ENCODE results near the gene IL2.

Gene IL2

GRCh38 chr4:122456231-122457116 is at the start of gene IL2:
Gene IL2 (minus strand): TSS chr4:122456725. CDS start chr4:122456440, 285 bp downstream.
- no peak for FAIRE-seq

GRCh38 chr4:122503214-122503613 is 46.7 kb upstream of the IL2 start:
- DNase-seq (ENCODE audit: extremely low spot score, insufficient read length, low read depth) = no peak
- no peak for FAIRE-seq

More at GRCh38 chr4:122456231-122457116, at the start of gene IL2:
- no peak for DNase-seq (ENCODE audit: extremely low spot score, insufficient read length, low read depth)

DNA sequence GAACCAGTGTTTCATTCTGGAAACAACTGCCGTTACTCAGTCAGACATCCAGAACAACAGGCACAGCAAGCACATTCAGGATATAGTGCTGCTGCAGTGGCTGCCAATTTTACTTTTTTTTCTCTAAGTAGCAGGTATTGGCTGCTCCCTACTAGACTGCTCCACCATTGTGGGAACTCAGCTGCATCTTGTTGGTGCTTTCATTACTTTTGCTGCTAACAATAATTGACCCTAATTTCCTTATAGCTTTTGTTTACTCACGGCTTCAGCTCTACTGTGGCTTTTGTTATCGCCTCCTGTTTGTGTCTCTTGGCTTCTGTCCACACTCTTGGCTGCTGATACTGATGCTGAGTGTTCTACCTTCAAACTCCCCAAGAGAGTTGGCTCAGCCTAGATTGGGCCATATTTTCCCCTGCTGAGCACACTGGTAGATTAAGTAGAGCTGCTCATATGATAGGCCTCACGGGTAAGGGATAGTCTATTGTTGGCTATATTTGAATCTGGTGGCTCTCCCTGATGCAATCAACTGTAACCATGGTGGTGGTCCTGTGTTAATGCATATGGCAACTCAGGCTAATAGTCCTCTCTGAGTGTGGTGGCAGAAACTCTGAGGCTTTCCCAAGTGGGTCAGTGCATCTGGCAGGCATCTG is 44.5 kb upstream of the IL2 start:
- DNase-seq (ENCODE audit: extremely low spot score, insufficient read length, low read depth) (no peak), FAIRE-seq (no peak)

GRCh38 chr4:122489061-122489460 is 32.5 kb upstream of the IL2 start:
- DNase-seq (ENCODE audit: extremely low spot score, insufficient read length, low read depth) (no peak), FAIRE-seq (no peak)

DNA sequence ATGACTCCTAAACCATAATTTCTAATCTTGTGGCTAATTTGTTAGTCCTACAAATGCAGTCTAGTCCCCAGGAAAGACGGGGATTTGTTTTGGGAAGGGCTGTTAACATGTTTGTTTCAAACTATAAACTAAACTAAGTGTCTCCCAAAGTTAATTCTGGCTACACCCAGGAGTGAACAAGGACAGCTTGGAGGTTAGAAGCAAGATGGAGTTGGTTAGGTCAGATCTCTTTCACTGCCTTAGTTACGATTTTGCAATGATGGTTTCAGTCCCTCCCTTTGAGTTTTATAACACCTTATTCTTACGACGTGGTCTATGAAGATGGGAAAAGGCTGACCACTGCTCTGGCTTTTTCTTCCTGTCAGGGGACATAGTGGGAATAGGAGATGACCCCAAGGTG is 27.0 kb upstream of the IL2 start:
- FAIRE-seq = no peak
- no peak for DNase-seq (ENCODE audit: extremely low spot score, insufficient read length, low read depth)

- DNase-seq (ENCODE audit: extremely low spot score, insufficient read length, low read depth) (no peak), FAIRE-seq (no peak)
Observed at GRCh38 chr4:122481766-122482405, 25.4 kb upstream of the IL2 start.

DNA sequence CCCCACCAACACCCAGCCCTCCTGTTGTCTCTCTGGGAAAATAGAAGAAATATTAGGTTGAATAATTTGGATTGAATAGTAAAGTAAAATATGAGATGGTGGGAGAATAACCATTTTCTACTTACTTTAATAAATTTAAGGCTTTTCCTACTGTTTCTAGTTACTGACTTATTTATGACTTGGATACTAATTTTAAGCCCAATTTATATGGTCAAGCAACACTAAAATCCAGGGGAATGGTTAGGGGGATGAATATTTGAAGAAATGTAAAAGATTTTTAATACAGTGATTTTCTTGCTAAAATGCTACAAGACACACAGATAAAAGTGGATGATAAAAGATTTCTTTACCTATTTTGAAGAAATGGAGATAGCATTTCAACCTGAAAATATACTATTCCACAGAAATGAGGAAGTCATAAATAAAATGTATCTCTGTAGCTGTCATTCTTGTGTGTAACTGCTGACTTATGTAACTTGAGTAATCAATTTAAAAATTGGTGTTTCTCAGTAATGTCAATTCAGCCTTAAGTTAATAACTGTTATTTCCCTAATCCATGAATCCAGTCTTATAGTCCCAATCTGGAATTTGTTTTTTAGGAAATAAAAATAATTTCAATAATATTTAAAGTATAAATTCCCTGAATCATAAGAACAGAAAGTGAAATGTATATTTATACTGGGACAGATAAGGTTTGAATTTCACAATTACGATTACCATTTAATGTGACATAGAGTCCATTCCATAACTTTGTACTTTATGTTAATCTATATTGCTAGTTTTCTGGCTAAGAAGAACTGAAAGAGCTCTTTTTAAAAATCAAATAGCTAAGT is 24.3 kb upstream of the IL2 start:
- FAIRE-seq (no peak), DNase-seq (ENCODE audit: extremely low spot score, insufficient read length, low read depth) (no peak)

- no peak for DNase-seq (ENCODE audit: extremely low spot score, insufficient read length, low read depth)
- no peak for FAIRE-seq
Observed at GRCh38 chr4:122479935-122480416, 23.5 kb upstream of the IL2 start.

GRCh38 chr4:122476745-122477144 is 20.2 kb upstream of the IL2 start:
- no peak for DNase-seq (ENCODE audit: extremely low spot score, insufficient read length, low read depth)
- no peak for FAIRE-seq

DNA sequence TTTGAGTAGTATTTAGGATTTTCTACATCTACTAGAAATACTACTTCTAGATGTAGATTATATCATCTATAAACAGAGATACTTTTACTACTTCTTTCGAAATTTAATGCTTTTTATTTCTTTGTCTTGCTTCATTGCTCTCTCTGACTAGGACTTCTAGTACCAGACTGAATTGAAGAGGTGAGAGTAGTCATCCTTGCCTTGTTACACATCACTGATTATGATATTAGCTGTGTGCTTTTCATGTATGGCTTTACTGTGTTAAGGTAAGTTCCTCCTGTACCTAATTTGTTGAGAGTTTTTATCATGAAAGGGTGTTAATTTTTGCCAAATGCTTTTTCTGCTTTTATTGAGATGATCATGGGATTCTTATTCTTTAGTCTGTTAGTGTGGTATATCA is 19.6 kb upstream of the IL2 start:
- FAIRE-seq (no peak), DNase-seq (ENCODE audit: extremely low spot score, insufficient read length, low read depth) (no peak)

DNA sequence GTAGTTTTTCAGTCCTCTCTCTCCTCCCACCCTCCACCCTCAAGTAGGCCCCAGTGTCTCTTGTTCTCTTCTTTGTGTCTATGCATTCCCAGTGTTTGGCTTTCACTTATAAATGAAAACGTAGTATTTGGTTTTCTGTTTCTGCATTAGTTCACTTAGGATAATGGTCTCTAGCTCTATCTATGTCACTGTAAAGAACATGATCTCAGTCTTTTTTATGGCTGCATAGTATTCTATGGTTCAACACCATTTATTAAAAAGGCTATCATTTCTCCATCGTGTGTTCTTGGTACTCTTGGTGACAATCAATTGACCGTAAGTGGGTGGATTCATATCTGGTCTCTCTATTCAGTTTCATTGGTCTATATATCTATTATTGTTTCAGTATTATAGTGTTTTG is 18.7 kb upstream of the IL2 start:
- FAIRE-seq = no peak

DNA sequence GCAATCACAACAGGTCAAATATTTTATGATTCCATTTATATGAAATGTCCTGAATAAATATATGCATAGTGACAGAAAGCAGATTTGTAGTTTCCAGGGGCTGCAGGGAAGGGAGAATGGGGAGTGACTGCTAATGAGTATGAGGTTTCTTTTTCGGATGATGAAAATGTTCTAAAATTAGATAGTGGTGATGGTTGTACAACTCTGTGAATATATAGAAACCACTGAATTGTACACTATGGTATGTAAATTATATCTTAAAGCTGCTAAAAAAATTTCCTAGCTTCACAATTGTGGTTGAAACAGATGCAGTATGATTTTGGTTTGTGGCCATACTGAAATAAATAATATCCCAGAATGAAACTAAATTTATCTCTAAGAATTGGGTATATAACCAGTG is 12.9 kb upstream of the IL2 start:
- FAIRE-seq = no peak
- no peak for DNase-seq (ENCODE audit: extremely low spot score, insufficient read length, low read depth)

More for the DNA sequence above, 18.7 kb upstream of the IL2 start:
- DNase-seq (ENCODE audit: extremely low spot score, insufficient read length, low read depth) = no peak

DNA sequence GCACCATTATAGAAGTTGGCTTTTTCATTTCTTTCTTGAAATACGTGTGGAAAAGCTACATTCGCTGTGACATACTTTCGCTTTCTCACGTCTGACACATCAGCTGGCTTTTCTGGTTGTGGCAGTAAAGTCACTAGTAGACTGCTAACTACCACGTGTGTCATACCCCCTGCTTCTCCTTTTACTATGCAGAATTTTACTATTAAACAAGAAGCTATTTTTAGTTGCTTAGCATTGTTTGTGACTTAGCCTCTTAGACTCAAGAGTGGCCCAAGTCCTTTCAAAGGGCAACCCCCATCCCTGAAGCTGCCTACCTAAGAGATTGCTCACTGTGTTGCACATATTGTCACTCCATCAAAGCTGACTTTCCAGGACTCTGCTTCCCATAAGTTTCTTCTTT is 2.1 kb upstream of the IL2 start:
- FAIRE-seq (no peak), DNase-seq (ENCODE audit: extremely low spot score, insufficient read length, low read depth) (no peak)

- DNase-seq (ENCODE audit: extremely low spot score, insufficient read length, low read depth) = no peak
- FAIRE-seq = no peak
Observed at GRCh38 chr4:122453384-122453995, 3.0 kb downstream of the IL2 start.

DNA sequence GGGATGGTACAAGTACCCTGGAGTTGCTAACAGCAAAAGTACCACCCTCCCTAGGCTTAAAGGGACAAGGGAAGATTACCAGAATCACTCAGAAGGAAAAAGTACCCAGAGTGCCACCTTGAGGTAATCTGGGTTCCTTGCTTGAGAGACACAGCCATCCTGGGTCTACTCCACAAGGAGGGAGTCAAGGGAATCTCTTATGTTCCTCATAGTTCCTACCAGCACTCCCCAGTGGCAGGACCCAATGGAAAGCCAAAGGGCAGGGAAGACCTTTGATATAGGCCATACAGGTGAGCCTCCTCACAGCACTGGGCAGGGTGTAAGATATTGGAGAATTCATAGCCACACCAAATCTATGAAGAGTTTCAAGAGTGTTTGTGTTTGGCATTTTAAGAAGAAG is 5.7 kb downstream of the IL2 start:
- DNase-seq (ENCODE audit: extremely low spot score, insufficient read length, low read depth) = no peak
- FAIRE-seq = no peak

DNA sequence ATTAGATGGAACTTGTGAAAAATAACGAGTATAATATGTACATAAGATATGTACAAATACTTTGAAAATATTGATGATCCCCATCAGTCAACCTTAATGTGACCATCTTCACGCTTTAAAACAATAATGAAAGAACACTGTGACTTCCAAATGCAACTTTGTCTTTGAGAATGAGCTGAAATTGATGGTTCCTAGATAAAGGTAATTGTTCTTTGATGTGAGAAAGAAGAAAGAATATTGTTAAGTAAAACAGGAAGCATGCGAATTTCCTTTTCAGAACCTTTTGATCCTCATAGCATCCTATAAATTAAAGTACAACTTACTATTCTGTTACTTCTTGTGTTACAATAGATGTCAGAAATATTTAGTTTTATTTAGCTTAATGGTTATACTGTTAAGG is 22.2 kb downstream of the IL2 start:
- FAIRE-seq (no peak), DNase-seq (ENCODE audit: extremely low spot score, insufficient read length, low read depth) (no peak)

GRCh38 chr4:122431351-122431750 is 25.2 kb downstream of the IL2 start:
- FAIRE-seq = no peak
- no peak for DNase-seq (ENCODE audit: extremely low spot score, insufficient read length, low read depth)

DNA sequence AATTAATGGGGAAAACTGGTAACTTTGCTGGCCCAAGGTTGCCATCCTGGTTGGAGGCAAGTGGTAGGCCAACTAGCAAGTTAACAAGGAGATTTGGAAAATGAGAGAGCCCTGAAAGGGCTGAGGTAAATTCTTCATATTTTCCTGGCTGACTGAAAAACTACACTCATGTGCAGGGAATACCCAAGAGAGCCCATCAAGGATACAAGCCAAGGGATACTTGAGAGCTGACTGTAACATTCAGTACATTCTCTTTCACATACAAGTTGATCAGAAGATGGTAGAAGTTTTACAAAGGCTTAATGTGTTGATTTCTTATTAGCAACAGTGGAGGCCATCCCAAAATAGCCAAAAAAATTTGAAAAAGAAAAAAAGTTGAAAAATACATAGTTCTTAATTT is 33.3 kb downstream of the IL2 start:
- FAIRE-seq (no peak), DNase-seq (ENCODE audit: extremely low spot score, insufficient read length, low read depth) (no peak)

DNA sequence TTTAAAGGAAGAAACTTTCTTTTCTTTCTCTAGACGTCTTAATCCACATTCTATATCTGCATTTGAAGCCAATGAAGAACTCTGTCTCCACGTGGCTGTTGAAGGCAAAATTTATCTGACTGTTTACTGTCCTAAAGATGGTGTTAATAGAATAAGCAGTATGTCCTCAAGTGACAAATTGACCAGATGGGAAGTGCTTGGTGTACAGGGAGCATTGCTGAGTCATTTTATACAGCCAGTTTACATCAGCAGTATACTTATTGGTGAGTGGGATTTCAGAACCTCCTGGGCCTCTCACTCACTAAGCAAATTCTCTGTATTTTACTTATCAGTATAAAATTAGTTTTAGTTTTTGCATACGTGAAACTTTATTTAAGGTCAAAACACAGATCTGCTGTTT is 44.0 kb downstream of the IL2 start:
- FAIRE-seq = no peak
- no peak for DNase-seq (ENCODE audit: extremely low spot score, insufficient read length, low read depth)

- FAIRE-seq = no peak
Observed at GRCh38 chr4:122403861-122404260, 52.7 kb downstream of the IL2 start.

More at GRCh38 chr4:122403861-122404260, 52.7 kb downstream of the IL2 start:
- DNase-seq (ENCODE audit: extremely low spot score, insufficient read length, low read depth) = no peak
